Hindlimb muscle (tissue), 1 donor: ENCODE data around the gene UPB1. TPM values are rescaled to one million over a fixed set of nuclear protein-coding genes. Genes with fewer than 3 reads are reported as not detected.
"Not testable (repeated sequence)": the region's sequence is repeated elsewhere in the genome, so short reads cannot be mapped to it uniquely, and the experiment has no call there.

Source experiments
- DNase-seq: peaks from one replicate; pipeline ENCODE4 v3.0.0-alpha.2; 2013
- polyA plus RNA-seq: library from polyadenylated mRNA; unstranded; fragments of 120-200 nt; gene quantifications from one replicate; pipeline ENCODE4 v1.2.1, GENCODE V29; 2013; ENCODE audit not compliant: insufficient read length

Gene UPB1
- polyA plus RNA-seq, 1 donor, result 0.40 TPM

DNA sequence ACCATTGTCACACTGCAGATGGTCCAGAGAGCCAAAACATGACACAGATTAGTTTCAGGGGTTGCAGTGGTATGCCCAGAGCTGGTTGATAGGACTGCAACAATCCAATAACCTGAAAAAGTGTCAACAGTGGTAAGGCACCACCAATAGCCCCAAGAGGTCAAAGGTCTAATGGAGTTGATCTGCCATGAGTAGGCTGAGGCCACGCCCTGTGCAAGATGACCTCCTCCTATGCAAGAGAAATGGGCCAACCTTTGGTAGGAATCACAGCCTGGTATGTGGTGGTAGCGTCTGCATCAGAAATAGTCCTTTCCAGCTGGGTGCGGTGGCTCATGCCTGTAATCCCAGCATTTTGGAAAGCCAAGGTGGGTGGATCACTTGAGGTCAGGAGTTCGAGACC lies 40.2 kb downstream of the UPB1 start:
- DNase-seq, result no peak

GRCh38 chr22:24536089-24536488 lies 41.0 kb downstream of the UPB1 start:
- no peak for DNase-seq

DNA sequence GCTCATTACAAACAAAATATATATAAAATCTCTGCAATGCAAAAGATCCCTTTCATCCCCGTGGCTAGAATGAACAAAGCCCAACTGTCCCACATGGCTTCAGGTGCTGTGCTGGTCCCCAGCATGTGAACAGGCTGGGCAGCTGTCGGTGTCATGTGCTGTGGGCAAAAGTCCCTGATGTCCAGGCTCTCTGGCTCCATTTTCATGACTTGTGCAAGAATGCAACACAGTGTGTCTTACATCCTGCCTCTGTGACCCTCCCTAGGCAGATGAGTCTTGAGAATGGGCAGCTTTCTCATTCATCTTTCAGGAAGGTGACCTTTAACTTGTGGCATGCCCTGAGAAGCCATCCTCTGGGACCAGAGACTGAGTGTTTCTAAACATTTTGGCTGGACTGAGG lies 45.3 kb downstream of the UPB1 start:
- no peak for DNase-seq

DNA sequence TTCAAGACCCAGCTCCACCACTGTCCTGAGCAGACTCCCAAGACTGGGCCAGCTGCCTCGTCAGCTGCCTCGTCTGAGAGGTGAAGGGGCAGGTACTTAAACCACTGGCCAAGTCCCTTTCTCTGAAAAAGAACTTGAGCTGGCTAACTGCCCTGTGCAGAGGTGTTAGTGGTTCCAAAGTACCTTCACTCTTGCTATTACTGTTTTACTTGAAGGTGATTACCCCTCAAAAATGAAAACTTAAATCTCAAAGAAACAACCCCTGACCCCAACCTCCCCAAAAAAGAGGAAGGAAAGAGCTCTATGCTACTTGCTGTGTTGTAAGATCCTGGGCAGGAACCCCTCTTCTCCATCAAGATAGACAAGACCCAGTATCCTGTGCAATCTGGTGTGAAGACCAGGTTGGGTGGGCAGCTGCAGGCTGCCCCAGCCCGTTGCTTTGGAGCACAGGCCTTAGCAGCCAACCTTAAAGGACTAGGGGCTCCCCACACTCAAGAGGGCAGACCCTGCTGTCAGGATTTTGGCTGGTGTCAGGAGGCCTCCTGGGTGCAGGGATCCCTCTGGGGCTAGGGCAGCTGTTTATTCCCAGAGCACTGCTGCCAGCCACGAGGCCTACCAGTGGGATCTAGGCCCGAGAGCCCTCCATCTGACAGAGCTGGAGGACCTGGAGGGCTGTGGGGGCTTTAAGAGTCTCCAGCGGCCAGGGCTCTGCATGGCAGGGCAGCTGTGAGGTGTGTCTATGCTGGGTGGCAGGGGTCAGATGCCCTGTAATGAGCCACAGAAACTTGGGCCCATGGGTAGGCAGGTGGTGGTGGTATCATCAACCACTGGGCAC lies 46.8 kb downstream of the UPB1 start:
- DNase-seq, result no peak

GRCh38 chr22:24542641-24543040 lies 47.5 kb downstream of the UPB1 start:
- DNase-seq, result no peak

DNA sequence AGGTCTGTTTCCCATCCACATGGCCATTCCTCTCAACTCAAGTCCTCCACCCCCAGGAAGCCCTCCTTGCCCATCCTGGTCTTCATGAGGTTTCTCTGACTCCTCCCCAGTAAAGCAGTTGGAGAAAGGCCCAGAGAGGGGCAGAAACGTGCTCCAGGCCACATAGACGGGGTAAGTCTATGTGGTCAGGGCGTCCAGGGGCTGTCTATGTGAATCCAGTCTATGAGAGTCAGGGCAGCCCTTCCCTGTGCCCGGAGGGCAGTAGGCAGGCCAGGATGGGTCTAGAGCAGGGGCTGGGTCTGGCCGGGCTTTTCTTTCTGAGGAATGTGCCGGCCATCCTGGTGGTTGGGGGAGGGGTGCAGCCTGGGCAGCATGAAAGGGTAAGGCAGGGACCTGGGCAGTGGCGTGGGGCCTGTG lies 48.1 kb downstream of the UPB1 start:
- DNase-seq, result no peak

GRCh38 chr22:24543679-24544243 lies 48.6 kb downstream of the UPB1 start:
- no peak for DNase-seq

DNA sequence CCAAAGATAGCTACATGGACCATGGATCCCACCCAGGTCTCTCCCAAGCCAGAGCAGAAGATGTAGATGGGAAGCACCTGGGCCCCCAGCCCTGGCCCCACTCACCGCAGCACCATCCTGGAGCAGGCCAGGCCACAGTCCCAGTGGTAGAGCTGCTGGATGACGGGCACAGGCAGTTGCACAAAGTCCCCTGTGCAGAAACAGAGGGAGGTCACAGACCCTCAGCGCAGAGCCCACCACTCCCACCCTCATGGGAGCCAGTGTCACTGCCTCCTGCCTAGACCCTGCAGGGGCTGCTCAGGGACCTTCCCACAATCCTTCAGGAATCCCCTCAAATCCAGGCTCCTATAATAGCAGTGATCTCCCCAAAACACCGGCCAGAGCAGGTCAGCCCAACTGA lies 53.7 kb downstream of the UPB1 start:
- DNase-seq, result no peak

- no peak for DNase-seq
Measured at GRCh38 chr22:24550028-24550901, 55.1 kb downstream of the UPB1 start.

DNA sequence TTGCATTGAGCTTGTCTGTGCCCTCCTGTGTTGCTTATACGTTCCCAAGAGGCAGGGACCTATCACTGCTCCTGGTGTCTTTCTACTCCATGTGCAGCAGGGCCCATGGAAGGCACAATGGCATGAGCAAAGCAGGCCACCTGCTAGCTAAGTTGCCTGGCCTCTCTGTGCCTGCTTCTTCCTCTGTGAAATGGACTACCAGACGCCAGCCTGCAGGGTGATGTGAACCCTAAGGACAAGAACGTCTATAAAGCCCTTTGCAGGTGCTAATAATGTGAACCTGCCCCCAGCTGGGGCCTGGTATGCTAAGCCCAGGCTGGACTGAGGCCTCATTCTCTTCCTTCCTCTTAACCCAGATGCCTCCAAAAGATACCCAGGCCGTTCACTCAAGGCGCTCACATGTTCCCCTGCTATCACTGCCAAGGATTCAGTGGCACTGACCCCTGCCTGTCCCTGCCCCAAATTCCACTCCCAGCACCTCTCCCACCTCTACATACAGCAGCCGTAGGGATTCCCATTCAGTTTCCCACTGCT lies 55.8 kb downstream of the UPB1 start:
- DNase-seq, result no peak

GRCh38 chr22:24552503-24553286 lies 57.6 kb downstream of the UPB1 start:
- DNase-seq, result not testable (repeated sequence)

DNA sequence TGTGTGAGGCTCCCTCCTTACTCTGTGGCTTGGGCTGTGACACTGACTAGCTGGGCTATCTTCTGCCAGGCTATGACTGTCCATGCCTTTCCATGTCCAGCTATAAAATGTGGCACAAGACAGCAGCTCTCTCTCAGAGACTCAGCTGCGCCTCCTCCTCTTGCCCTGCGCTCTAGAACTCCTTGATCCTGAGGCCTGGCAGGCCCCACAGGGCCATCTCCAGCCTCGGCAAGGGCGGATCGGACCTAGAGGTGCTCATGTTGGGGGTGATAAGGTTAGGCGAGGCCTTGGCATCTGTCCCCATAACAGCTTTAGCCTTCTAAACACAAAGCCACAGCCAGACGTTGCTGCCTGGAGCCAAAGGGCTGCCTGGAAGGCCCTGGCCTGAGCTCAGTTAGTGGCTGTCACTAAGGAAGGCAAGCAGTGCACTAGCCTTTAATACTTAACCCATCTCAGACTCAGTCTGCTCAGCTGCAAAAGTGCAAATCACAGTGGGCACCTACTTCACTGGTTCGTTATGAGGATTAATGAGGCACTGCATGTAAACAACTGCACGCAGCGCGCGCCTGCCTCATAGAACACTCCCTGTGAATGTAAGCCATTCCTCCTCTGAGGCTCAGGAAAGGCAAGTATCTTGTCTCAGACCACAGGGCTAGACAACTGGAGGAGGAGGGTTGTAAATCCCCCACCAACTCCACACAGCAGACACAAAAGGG lies 58.6 kb downstream of the UPB1 start:
- peak; percentile 22 for DNase-seq

GRCh38 chr22:24554313-24555164 lies 59.4 kb downstream of the UPB1 start, which contains the start of gene GUCD1:
Gene GUCD1, minus strand, starts transcription at chr22:24555138. Its CDS starts 147 bp downstream, at chr22:24554991.
- DNase-seq, result peak; percentile 47

- peak; percentile 99 for DNase-seq
Measured at GRCh38 chr22:24555165-24556039, 60.3 kb downstream of the UPB1 start, which contains the start of gene SNRPD3. Gene SNRPD3, plus strand, starts transcription at chr22:24555999. Its CDS starts 1,676 bp downstream, at chr22:24557675.

DNA sequence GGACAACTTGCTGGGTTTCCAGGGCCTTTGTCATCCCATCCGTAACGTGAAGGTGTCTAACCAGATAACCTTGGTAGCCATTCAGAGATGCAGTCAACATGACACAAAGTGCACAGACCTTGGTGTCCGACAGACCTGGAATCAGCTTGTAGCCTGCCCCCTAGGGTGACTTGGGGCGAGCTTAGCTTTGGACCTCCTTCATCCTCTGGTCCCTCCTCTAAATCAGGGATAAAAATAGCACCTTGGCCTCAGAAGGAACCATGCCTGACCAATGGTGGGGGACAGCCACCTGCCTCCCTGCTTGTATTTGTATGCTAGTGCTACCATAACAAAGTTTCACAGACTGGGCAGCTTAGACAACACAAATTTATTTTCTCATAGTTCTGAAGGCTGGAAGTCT lies 64.3 kb downstream of the UPB1 start:
- DNase-seq, result no peak

- DNase-seq, result no peak
Measured at GRCh38 chr22:24563246-24563645, 68.1 kb downstream of the UPB1 start.

DNA sequence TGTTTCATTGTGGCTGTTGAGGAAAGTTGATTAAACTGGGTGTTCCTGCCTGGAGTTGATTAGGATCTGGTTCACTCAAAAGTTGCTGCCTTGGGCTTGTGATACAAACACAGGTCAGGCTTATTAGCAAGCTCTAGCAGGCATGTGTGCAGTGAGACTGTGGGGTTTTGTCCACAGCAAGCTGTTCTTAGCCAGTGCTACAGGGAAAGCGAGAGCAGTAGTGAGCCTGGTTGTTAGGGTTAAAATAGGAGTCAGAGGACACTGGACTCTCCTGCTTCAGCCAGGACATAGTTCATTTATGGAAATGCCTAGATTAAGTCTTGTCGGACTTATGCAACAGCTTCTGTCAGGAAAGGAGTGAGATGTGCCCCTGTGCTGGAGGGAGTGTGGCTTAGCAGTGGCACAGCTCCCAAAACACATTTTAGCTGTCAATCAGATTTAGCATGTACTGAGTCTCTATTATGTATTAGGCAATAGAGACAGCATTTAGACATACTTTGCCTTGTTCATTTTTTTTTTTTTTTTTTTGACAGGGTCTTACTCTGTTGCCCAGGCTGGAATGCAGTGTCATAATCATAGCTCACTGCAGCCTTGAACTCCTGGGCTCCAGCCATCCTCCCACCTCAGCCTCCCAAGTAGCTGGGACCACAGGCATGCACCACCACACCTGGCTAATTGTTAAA lies 69.4 kb downstream of the UPB1 start:
- DNase-seq, result no peak

- DNase-seq, result no peak
Measured at GRCh38 chr22:24565077-24565476, 69.9 kb downstream of the UPB1 start.
